Transverse colon (tissue), 3 donors: ENCODE results near the gene ZMIZ2.
"Not testable (repeated sequence)": the region's sequence is repeated elsewhere in the genome, so short reads cannot be mapped to it uniquely, and the experiment has no call there.

Experiments used
- POLR2A ChIP-seq: fragments of 450-650 bp; IDR thresholded peaks from one replicate; pipeline ENCODE4 v1.6.1; 2016; ENCODE audit warnings: antibody characterized with exemption, mild to moderate bottlenecking, moderate library complexity
- TF ChIP-seq, protein P1 (sequence below), 5 experiments: fragments of 200-600 bp in 3 of 5; fragments of 450-650 bp in 2 of 5; sonication (generic) in 3 of 5; IDR thresholded peaks; 1 replicate in 2 of 5; 2 replicates in 3 of 5; pipeline ENCODE4 v1.5.1; 2016 to 2017; ENCODE audit warnings: antibody characterized with exemption in 5 of 5, inconsistent platforms in 3 of 5, mild to moderate bottlenecking in 2 of 5, moderate library complexity in 1 of 5

DNA sequence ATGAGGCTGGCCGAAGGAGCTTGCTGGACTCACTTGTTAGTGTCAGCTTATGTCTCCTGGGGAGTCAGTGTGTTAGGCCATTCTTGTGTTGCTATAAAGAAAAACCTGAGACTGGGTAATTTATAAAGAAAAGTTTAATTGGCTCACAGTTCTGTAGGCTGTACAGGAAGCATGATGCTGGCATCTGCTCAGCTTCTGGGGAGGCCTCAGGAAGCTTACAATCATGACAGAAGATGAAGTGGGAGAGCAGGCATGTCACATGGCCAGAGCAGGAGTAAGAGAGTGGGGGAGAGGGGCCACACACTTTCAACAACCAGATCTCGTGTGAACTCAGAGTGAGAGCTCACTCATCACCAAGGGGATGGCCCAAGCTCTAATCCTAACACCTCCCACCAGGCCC lies 49.0 kb upstream of the ZMIZ2 start:
- TF ChIP-seq, protein P1, sequence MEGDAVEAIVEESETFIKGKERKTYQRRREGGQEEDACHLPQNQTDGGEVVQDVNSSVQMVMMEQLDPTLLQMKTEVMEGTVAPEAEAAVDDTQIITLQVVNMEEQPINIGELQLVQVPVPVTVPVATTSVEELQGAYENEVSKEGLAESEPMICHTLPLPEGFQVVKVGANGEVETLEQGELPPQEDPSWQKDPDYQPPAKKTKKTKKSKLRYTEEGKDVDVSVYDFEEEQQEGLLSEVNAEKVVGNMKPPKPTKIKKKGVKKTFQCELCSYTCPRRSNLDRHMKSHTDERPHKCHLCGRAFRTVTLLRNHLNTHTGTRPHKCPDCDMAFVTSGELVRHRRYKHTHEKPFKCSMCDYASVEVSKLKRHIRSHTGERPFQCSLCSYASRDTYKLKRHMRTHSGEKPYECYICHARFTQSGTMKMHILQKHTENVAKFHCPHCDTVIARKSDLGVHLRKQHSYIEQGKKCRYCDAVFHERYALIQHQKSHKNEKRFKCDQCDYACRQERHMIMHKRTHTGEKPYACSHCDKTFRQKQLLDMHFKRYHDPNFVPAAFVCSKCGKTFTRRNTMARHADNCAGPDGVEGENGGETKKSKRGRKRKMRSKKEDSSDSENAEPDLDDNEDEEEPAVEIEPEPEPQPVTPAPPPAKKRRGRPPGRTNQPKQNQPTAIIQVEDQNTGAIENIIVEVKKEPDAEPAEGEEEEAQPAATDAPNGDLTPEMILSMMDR (IDR thresholded peaks at IDR 0.05) = not testable (repeated sequence)
- TF ChIP-seq POLR2A = not testable (repeated sequence)
